GM12874 (cell line): ENCODE results near the gene TNNI3.

Experiments used
- TF ChIP-seq, protein P1 (sequence below): IDR thresholded peaks from 2 replicates; pipeline ENCODE4 v1.5.1; 2011; ENCODE audit warnings: low read depth, mild to moderate bottlenecking, control low read depth, low read length, moderate library complexity; ENCODE audit not compliant: insufficient read depth

TNNI3 gene

DNA sequence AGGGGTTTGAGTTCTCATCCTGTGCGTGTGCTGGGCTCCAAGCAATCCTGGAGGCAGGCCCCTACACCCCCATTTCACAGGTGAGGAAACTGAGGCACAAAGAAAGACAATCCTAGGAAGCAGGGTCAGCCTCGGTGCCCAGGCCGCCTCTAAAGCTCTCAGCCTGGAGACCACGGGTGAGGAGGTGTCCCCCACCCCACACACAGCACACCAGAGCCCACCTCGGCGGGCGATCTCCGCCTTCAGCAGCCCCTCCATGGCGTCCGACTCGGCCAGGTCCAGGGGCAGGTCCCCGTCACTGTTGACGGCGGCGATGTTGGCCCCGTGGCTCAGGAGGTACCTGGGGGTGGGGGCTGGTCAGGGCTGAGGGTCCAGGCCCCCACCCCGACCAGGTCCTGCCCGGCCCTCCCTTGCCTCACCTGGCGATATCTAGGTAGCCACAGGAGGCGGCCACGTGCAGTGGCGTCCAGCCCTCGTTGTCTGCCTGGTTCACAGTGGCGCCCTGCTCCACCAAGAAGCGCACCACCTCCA, 45.2 kb downstream of the TNNI3 start:
- TF ChIP-seq, protein P1, sequence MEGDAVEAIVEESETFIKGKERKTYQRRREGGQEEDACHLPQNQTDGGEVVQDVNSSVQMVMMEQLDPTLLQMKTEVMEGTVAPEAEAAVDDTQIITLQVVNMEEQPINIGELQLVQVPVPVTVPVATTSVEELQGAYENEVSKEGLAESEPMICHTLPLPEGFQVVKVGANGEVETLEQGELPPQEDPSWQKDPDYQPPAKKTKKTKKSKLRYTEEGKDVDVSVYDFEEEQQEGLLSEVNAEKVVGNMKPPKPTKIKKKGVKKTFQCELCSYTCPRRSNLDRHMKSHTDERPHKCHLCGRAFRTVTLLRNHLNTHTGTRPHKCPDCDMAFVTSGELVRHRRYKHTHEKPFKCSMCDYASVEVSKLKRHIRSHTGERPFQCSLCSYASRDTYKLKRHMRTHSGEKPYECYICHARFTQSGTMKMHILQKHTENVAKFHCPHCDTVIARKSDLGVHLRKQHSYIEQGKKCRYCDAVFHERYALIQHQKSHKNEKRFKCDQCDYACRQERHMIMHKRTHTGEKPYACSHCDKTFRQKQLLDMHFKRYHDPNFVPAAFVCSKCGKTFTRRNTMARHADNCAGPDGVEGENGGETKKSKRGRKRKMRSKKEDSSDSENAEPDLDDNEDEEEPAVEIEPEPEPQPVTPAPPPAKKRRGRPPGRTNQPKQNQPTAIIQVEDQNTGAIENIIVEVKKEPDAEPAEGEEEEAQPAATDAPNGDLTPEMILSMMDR, result no peak

DNA sequence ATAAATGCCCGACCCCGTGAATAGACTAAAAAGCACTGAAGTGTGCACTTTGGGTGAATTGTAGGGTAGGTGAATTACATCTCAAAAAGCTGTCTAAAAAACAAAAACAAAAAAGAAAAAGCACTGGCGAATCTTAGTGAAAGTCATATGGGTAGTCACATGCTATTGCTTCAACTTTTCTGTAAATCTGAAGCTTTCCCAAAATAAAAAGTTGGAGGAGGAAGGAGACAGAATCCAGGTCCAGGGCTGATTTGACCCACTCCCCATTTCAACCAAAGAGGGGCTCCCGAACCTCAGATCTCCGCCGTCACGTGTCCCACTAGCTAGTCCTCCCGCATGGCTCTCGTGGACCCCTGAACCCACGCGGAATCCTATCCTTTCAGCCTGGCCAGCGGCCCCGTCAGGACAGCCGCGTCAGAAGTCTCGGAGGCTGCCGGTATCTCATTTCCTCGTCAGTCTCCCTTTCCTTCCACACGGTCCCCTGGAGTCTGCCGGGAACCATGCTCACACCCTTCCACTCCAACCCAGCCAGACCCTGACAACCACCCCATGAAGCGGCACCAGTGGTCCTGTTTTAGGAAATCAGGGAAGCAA, 46.2 kb downstream of the TNNI3 start:
- TF ChIP-seq, protein P1, result no peak

DNA sequence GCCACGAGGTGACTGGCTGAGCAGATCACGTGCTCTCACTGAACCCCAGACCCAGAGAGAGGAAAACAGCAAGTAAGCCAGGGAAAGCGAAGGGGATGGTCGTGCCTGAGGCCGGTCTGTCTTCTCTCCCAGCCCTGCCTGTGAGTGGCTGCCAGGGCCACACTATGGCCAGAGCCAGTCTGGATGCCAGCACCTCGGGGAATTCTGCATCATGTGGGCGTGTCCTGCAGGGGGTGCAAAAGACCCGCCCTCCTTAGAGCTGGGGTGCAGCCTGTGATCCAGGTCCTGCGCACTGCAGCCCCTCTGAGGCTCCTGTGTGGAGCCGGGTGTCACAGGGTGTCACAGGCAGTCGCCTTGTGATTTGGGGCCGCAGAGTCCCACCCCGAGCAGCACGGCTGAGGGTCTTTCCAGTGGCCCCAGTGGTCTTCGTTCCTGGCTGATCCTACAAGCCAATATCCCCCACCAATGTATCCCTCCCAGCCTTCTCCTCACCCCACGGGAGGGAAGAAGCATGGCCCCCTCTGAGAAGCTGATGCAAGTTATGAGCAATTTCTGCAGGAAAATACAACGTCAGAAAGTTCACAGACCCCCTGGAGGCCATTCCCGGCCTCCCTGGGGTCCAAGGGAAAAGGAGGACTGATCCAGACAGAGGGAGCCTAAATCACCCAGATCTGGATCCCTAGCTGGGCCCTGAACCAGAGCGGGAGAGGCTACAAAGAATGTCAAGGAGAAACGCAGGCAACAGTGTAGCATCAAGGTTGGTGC, 47.8 kb downstream of the TNNI3 start:
- TF ChIP-seq, protein P1, result no peak

DNA sequence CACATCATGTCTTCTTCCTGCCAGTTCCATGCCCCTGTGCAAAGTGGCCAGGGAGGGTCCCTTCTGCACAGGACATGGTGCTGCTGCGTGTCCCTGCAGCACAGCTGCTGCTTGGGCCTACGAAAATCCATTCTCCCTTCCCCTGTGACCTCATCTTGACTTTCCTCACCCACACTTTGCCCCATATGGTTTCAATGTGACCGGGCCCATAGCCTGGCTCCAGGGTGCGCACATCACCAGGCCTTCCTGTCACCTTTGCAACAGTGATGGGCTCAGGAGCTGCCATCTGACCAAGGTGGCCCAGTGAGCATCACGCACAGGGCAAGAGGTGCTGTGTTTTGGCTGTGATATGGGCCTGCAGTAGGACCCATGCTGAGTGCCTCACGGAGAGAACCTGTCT, 50.9 kb downstream of the TNNI3 start:
- TF ChIP-seq, protein P1, result no peak

DNA sequence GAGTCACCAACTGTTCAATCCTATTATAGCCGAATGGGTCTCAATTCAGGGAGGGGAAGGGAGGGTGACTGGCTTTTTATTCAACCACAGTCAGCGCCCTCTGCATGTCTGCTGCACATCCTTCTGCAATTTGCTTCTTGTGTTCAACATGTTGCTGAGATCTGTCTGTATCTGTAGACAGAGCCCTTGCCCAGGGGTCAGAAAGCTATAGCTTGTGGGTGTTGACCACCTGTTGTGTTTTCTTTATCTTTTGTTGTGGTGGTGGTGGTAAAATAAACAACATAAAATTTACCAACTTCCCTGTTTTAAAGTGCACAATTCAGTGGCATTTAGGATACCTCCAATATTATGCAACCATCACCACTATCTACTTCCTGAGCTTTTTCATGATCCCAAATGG, 52.3 kb downstream of the TNNI3 start:
- TF ChIP-seq, protein P1, result no peak

DNA sequence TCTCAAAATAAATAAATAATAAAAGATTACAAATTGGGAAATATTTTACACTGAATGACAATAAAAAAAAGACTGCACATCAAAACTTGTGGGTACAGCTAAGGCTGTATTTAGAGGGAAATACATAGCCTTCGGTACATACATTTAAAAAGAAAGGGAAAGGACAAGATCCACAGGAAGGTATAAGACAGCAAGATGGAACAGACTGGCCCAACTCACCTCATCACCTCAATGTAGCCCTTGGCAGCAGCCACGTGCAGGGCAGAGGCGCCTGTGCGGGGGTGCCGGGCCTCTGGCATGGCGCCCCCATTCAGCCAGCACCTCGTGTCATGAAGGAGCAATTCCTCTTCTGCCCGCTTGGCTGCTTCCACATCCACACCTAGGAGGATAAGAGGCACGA, 54.3 kb downstream of the TNNI3 start:
- TF ChIP-seq, protein P1, result no peak
